Pons (tissue), 1 donor: Measurements from ENCODE around the gene PID1.
"Not testable (repeated sequence)": the region's sequence is repeated elsewhere in the genome, so short reads cannot be mapped to it uniquely, and the experiment has no call there.

Experiments
- DNase-seq: peaks from one replicate; pipeline ENCODE4 v3.0.0-alpha.2; 2016; ENCODE audit warnings: low spot score

The PID1 gene

GRCh38 chr2:229111744-229112143, 159.3 kb downstream of the PID1 start:
- DNase-seq = no peak

GRCh38 chr2:229109195-229109594, 161.9 kb downstream of the PID1 start:
- no peak for DNase-seq

- no peak for DNase-seq
These were observed 163.5 kb downstream of the PID1 start for GRCh38 chr2:229107601-229108000.

GRCh38 chr2:229104974-229105387, 166.1 kb downstream of the PID1 start:
- DNase-seq = no peak

- no peak for DNase-seq
These were observed 167.1 kb downstream of the PID1 start for GRCh38 chr2:229104025-229104424.

GRCh38 chr2:229101314-229101713, 169.8 kb downstream of the PID1 start:
- no peak for DNase-seq

- no peak for DNase-seq
These were observed 171.9 kb downstream of the PID1 start for GRCh38 chr2:229099231-229099630.

GRCh38 chr2:229098801-229099200, 172.3 kb downstream of the PID1 start:
- no peak for DNase-seq

GRCh38 chr2:229096409-229097066, 174.5 kb downstream of the PID1 start:
- DNase-seq = peak; percentile 7

- DNase-seq = no peak
These were observed 175.6 kb downstream of the PID1 start for GRCh38 chr2:229095472-229095871.

- no peak for DNase-seq
These were observed 180.9 kb downstream of the PID1 start for GRCh38 chr2:229090225-229090624.

- DNase-seq = no peak
These were observed 181.3 kb downstream of the PID1 start for GRCh38 chr2:229089776-229090175.

- no peak for DNase-seq
These were observed 182.0 kb downstream of the PID1 start for GRCh38 chr2:229088966-229089700.

- DNase-seq = no peak
These were observed 182.6 kb downstream of the PID1 start for GRCh38 chr2:229088517-229088913.

- no peak for DNase-seq
These were observed 183.1 kb downstream of the PID1 start for GRCh38 chr2:229087843-229088516.

GRCh38 chr2:229087267-229087666, 183.8 kb downstream of the PID1 start:
- DNase-seq = no peak

GRCh38 chr2:229085439-229085838, 185.6 kb downstream of the PID1 start:
- no peak for DNase-seq

GRCh38 chr2:229084447-229084846, 186.6 kb downstream of the PID1 start:
- no peak for DNase-seq

GRCh38 chr2:229083606-229084340, 187.3 kb downstream of the PID1 start:
- no peak for DNase-seq

GRCh38 chr2:229081411-229081810, 189.7 kb downstream of the PID1 start:
- peak; percentile 10 for DNase-seq

GRCh38 chr2:229080172-229080571, 190.9 kb downstream of the PID1 start:
- no peak for DNase-seq

- DNase-seq = not testable (repeated sequence)
These were observed 194.2 kb downstream of the PID1 start for GRCh38 chr2:229076886-229077285.
